HL-60 (cell line): ENCODE results near the gene OR13C8.

Source experiments
- CTCF ChIP-seq: IDR thresholded peaks from one replicate; pipeline ENCODE4 v1.5.1; 2011; ENCODE audit warnings: low read length, control low read depth, inconsistent platforms; ENCODE audit not compliant: insufficient read depth
- GABPA ChIP-seq: IDR thresholded peaks from 2 replicates; pipeline ENCODE4 v1.6.1; 2012; ENCODE audit warnings: low read depth
- POLR2AphosphoS5 ChIP-seq: IDR thresholded peaks from 2 replicates; pipeline ENCODE4 v1.6.1; 2012; ENCODE audit warnings: low read depth

GRCh38 chr9:104586496-104587180, 17.7 kb downstream of the OR13C8 start:
- TF ChIP-seq CTCF (no peak), GABPA (no peak), POLR2AphosphoS5 (no peak)
